HFF-Myc (cell line): ENCODE results near the gene REEP1.
"Not testable (repeated sequence)": the region's sequence is repeated elsewhere in the genome, so short reads cannot be mapped to it uniquely, and the experiment has no call there.

ENCODE experiments used
- DNase-seq: peaks from one replicate; pipeline ENCODE4 v3.0.0-alpha.2; 2011; ENCODE audit warnings: low read depth; ENCODE audit errors: extremely low read depth
- H3K4me3 ChIP-seq: replicated peaks from 2 replicates; pipeline ENCODE4 v1.5.1; 2011; ENCODE audit warnings: low read depth, mild to moderate bottlenecking, control low read depth, low read length
- CTCF ChIP-seq: IDR thresholded peaks from 2 replicates; pipeline ENCODE4 v1.5.1; 2012; ENCODE audit warnings: mild to moderate bottlenecking, low read depth, low read length, control low read depth; ENCODE audit errors: missing control alignments

The REEP1 gene

GRCh38 chr2:86256300-86256699 lies 81.1 kb downstream of the REEP1 start:
- no peak for TF ChIP-seq CTCF
- DNase-seq: no peak
- no peak overlapping the region for H3K4me3 ChIP-seq

GRCh38 chr2:86254576-86255538 lies 82.6 kb downstream of the REEP1 start:
- no peak for TF ChIP-seq CTCF
- no peak overlapping the region for H3K4me3 ChIP-seq
- no peak for DNase-seq

- TF ChIP-seq CTCF: no peak
- DNase-seq: no peak
- no peak overlapping the region for H3K4me3 ChIP-seq
These were observed 84.0 kb downstream of the REEP1 start for GRCh38 chr2:86253424-86253823.

GRCh38 chr2:86251840-86252266 lies 85.6 kb downstream of the REEP1 start:
- no peak overlapping the region for H3K4me3 ChIP-seq
- DNase-seq: no peak
- TF ChIP-seq CTCF: no peak

- no peak overlapping the region for H3K4me3 ChIP-seq
- peak; percentile 89 for DNase-seq
These were observed 87.6 kb downstream of the REEP1 start for GRCh38 chr2:86249579-86250391.

GRCh38 chr2:86249176-86249575 lies 88.2 kb downstream of the REEP1 start:
- no peak overlapping the region for H3K4me3 ChIP-seq
- DNase-seq: no peak
- TF ChIP-seq CTCF: no peak

More at GRCh38 chr2:86249579-86250391, 87.6 kb downstream of the REEP1 start:
- peak; percentile 28 for TF ChIP-seq CTCF

GRCh38 chr2:86245222-86245621 lies 92.2 kb downstream of the REEP1 start:
- not testable (repeated sequence) for DNase-seq

GRCh38 chr2:86244781-86245180 lies 92.6 kb downstream of the REEP1 start:
- not testable (repeated sequence) for DNase-seq

More at GRCh38 chr2:86245222-86245621, 92.2 kb downstream of the REEP1 start:
- not testable (repeated sequence) for H3K4me3 ChIP-seq

More at GRCh38 chr2:86244781-86245180, 92.6 kb downstream of the REEP1 start:
- not testable (repeated sequence) for H3K4me3 ChIP-seq
